Adrenal gland (tissue), 5 donors: Measurements from ENCODE around the gene FUNDC1.

Source experiments
- CTCF ChIP-seq, 6 experiments: fragments of 450-650 bp in 4 of 6; fragments of 200-600 bp in 2 of 6; sonication (generic) in 1 of 6; IDR thresholded peaks; 1 replicate in 5 of 6; 2 replicates in 1 of 6; pipeline versions ENCODE4 v1.5.1 to v1.8.0; 2016 to 2021; ENCODE audit warnings: antibody characterized with exemption in 6 of 6, mild to moderate bottlenecking in 2 of 6, moderate library complexity in 1 of 6
- POLR2A ChIP-seq, 2 donors: fragments of 450-650 bp; IDR thresholded peaks; one replicate each; pipeline ENCODE4 v1.6.1; 2017; ENCODE audit warnings: antibody characterized with exemption in 2 of 2, mild to moderate bottlenecking in 2 of 2, moderate library complexity in 1 of 2
- donor health status: DM: no; HTN: no; CAD: no.

- TF ChIP-seq POLR2A (IDR thresholded peaks at IDR 0.05), result no peak
- no peak for TF ChIP-seq CTCF (IDR thresholded peaks at IDR 0.05)
Measured at GRCh38 chrX:44550563-44550962, 7.9 kb upstream of the FUNDC1 start.
